Mesendoderm (in vitro differentiated cells): ENCODE measurements around the gene NLRP9.
"Not testable (repeated sequence)": the region's sequence is repeated elsewhere in the genome, so short reads cannot be mapped to it uniquely, and the experiment has no call there.

Experiments used
- DNase-seq: peaks from one replicate; pipeline ENCODE4 v3.0.0; 2013
- H2AK5ac ChIP-seq: 2 replicates; pipeline ENCODE4 v1.6.1; 2013; ENCODE audit warnings: low read length, inconsistent platforms
- H2BK120ac ChIP-seq: 2 replicates; pipeline ENCODE4 v1.6.1; 2013; ENCODE audit warnings: low read depth, mild to moderate bottlenecking, low read length, moderate library complexity, mixed read lengths
- H2BK15ac ChIP-seq: replicated peaks from 2 replicates; pipeline ENCODE4 v1.6.1; 2013; ENCODE audit warnings: low read depth, mild to moderate bottlenecking, moderate library complexity
- H2BK5ac ChIP-seq: 2 replicates; pipeline ENCODE4 v1.6.1; 2013; ENCODE audit warnings: low read length, inconsistent platforms
- H3K18ac ChIP-seq: 2 replicates; pipeline ENCODE4 v1.6.1; 2013; ENCODE audit warnings: mild to moderate bottlenecking, low read length, mixed read lengths
- H3K23ac ChIP-seq: one replicate; pipeline ENCODE4 v1.6.1; 2013; ENCODE audit warnings: low read length
- H3K27ac ChIP-seq: 2 replicates; pipeline ENCODE4 v1.5.1; 2013; ENCODE audit warnings: low read depth, mild to moderate bottlenecking, inconsistent platforms, low read length, moderate library complexity
- H3K27me3 ChIP-seq: 2 replicates; pipeline ENCODE4 v1.6.1; 2013; ENCODE audit warnings: low read length, control low read depth, mild to moderate bottlenecking, inconsistent platforms; ENCODE audit not compliant: insufficient read depth, poor library complexity
- H3K36me3 ChIP-seq: 2 replicates; pipeline ENCODE4 v1.6.1; 2013; ENCODE audit warnings: low read length, inconsistent platforms; ENCODE audit not compliant: control insufficient read depth, insufficient read depth
- H3K4ac ChIP-seq: one replicate; pipeline ENCODE4 v1.6.1; 2013; ENCODE audit warnings: low read depth, mild to moderate bottlenecking, low read length, moderate library complexity
- H3K4me1 ChIP-seq: 2 replicates; pipeline ENCODE4 v1.6.1; 2013; ENCODE audit warnings: low read depth, low read length, inconsistent platforms; ENCODE audit not compliant: control insufficient read depth
- H3K4me2 ChIP-seq: 2 replicates; pipeline ENCODE4 v1.6.1; 2013; ENCODE audit warnings: low read length
- H3K4me3 ChIP-seq: 2 replicates; pipeline ENCODE4 v1.5.1; 2013; ENCODE audit warnings: mild to moderate bottlenecking, low read length
- H3K56ac ChIP-seq: one replicate; pipeline ENCODE4 v1.6.1; 2013; ENCODE audit warnings: low read length
- H3K79me1 ChIP-seq: 2 replicates; pipeline ENCODE4 v1.6.1; 2013; ENCODE audit warnings: low read length, inconsistent platforms
- H3K79me2 ChIP-seq: 2 replicates; pipeline ENCODE4 v1.6.1; 2013; ENCODE audit warnings: mild to moderate bottlenecking, low read length; ENCODE audit not compliant: control insufficient read depth, insufficient read depth
- H3K9ac ChIP-seq: 2 replicates; pipeline ENCODE4 v1.6.1; 2013; ENCODE audit warnings: low read length, inconsistent platforms
- H4K5ac ChIP-seq: one replicate; pipeline ENCODE4 v1.6.1; 2013; ENCODE audit warnings: low read length
- H4K8ac ChIP-seq: one replicate; pipeline ENCODE4 v1.6.1; 2013; ENCODE audit warnings: low read depth, mild to moderate bottlenecking, control low read depth, low read length, moderate library complexity
- WGBS: extraction: QIAGEN DNeasy Blood & Tissue Kit; methylation state at CpG from one replicate; pipeline ENCODE4 v1.1.7; 2013; ENCODE audit warnings: low lambda C conversion rate, missing lambda C conversion rate; ENCODE audit not compliant: insufficient coverage; ENCODE audit errors: extremely low coverage; 5-methylcytosine and 5-hydroxymethylcytosine counted together

The NLRP9 gene

GRCh38 chr19:55723491-55723890 lies 14.7 kb downstream of the NLRP9 start:
- Histone ChIP-seq H4K5ac (no peak overlapping the region), H3K27ac (no peak overlapping the region)
- WGBS, result no CpG with 5 or more reads among the region's 8 CpGs

GRCh38 chr19:55720801-55721200 lies 17.4 kb downstream of the NLRP9 start:
- Histone ChIP-seq H3K79me1 (no peaks in the 10 kb centered on the region), H3K27me3 (no peaks in the 10 kb centered on the region), H2BK5ac (no peak overlapping the region), H2BK120ac (no peak overlapping the region), H4K5ac (no peak overlapping the region), H3K79me2 (no peaks in the 10 kb centered on the region), H3K4ac (no peak overlapping the region), H3K18ac (no peak overlapping the region), H4K8ac (no peak overlapping the region), H3K4me1 (no peaks in the 10 kb centered on the region), H3K23ac (no peak overlapping the region), H3K4me3 (no peak overlapping the region), H3K36me3 (no peaks in the 10 kb centered on the region), H2BK15ac (no peak overlapping the region), H2AK5ac (no peak overlapping the region), H3K56ac (no peak overlapping the region), H3K9ac (no peak overlapping the region), H3K4me2 (no peak overlapping the region), H3K27ac (no peak overlapping the region)
- no peak for DNase-seq
- WGBS, result no CpG with 5 or more reads among the region's 3 CpGs

More at GRCh38 chr19:55723491-55723890, 14.7 kb downstream of the NLRP9 start:
- Histone ChIP-seq H2BK15ac (no peak overlapping the region), H2BK5ac (no peak overlapping the region), H3K4me3 (no peak overlapping the region), H3K79me1 (no peaks in the 10 kb centered on the region), H3K4ac (no peak overlapping the region), H3K56ac (no peak overlapping the region), H3K9ac (no peak overlapping the region), H3K23ac (no peak overlapping the region), H3K18ac (no peak overlapping the region), H3K4me1 (no peaks in the 10 kb centered on the region), H3K36me3 (no peaks in the 10 kb centered on the region), H4K8ac (no peak overlapping the region), H3K79me2 (no peaks in the 10 kb centered on the region), H2BK120ac (no peak overlapping the region), H3K27me3 (no peaks in the 10 kb centered on the region), H2AK5ac (no peak overlapping the region), H3K4me2 (no peak overlapping the region)
- DNase-seq, result no peak

GRCh38 chr19:55720214-55720746 lies 17.9 kb downstream of the NLRP9 start:
- DNase-seq, result no peak
- no peak overlapping the region for H2BK5ac ChIP-seq
- no peak overlapping the region for H2BK120ac ChIP-seq
- H3K79me1 ChIP-seq, result no peaks in the 10 kb centered on the region
- no peak overlapping the region for H3K23ac ChIP-seq
- no peak overlapping the region for H2AK5ac ChIP-seq
- H3K4me1 ChIP-seq, result no peaks in the 10 kb centered on the region
- H3K79me2 ChIP-seq, result no peaks in the 10 kb centered on the region
- H3K9ac ChIP-seq, result no peak overlapping the region
- H3K36me3 ChIP-seq, result no peaks in the 10 kb centered on the region
- H3K18ac ChIP-seq, result no peak overlapping the region
- no peak overlapping the region for H3K4me2 ChIP-seq
- no peak overlapping the region for H3K56ac ChIP-seq
- no peak overlapping the region for H2BK15ac ChIP-seq
- no peak overlapping the region for H3K27ac ChIP-seq
- H4K8ac ChIP-seq, result no peak overlapping the region
- H3K4me3 ChIP-seq, result no peak overlapping the region
- H3K4ac ChIP-seq, result no peak overlapping the region
- no CpG with 5 or more reads among the region's 5 CpGs for WGBS
- no peaks in the 10 kb centered on the region for H3K27me3 ChIP-seq
- no peak overlapping the region for H4K5ac ChIP-seq

GRCh38 chr19:55717879-55718711 lies 20.1 kb downstream of the NLRP9 start:
- not testable (repeated sequence) for H3K79me1 ChIP-seq, H3K36me3 ChIP-seq

GRCh38 chr19:55717251-55717650 lies 21.0 kb downstream of the NLRP9 start:
- H3K27ac ChIP-seq, result no peak overlapping the region
- no peak overlapping the region for H3K4me2 ChIP-seq
- H3K36me3 ChIP-seq, result no peaks in the 10 kb centered on the region
- no peak overlapping the region for H4K8ac ChIP-seq
- WGBS, result no CpG with 5 or more reads among the region's 11 CpGs
- no peak overlapping the region for H3K9ac ChIP-seq
- no peak overlapping the region for H3K4ac ChIP-seq
- no peak overlapping the region for H3K18ac ChIP-seq
- H3K79me2 ChIP-seq, result no peaks in the 10 kb centered on the region
- no peaks in the 10 kb centered on the region for H3K4me1 ChIP-seq
- H3K4me3 ChIP-seq, result no peak overlapping the region
- no peak overlapping the region for H3K23ac ChIP-seq
- no peak overlapping the region for H3K56ac ChIP-seq
- no peak overlapping the region for H4K5ac ChIP-seq
- no peak overlapping the region for H2BK5ac ChIP-seq
- H2BK15ac ChIP-seq, result no peak overlapping the region
- no peak overlapping the region for H2AK5ac ChIP-seq
- H3K79me1 ChIP-seq, result no peaks in the 10 kb centered on the region
- H3K27me3 ChIP-seq, result no peaks in the 10 kb centered on the region
- no peak overlapping the region for H2BK120ac ChIP-seq
- no peak for DNase-seq

More at GRCh38 chr19:55717879-55718711, 20.1 kb downstream of the NLRP9 start:
- not testable (repeated sequence) for H2AK5ac ChIP-seq, H3K27me3 ChIP-seq, H2BK5ac ChIP-seq, H3K56ac ChIP-seq, H2BK15ac ChIP-seq, H3K4me2 ChIP-seq, H2BK120ac ChIP-seq, H3K79me2 ChIP-seq, H4K5ac ChIP-seq, DNase-seq, H3K4ac ChIP-seq, H4K8ac ChIP-seq, H3K9ac ChIP-seq, H3K18ac ChIP-seq, H3K4me3 ChIP-seq, H3K23ac ChIP-seq, H3K27ac ChIP-seq, H3K4me1 ChIP-seq
- WGBS, result no CpG with 5 or more reads among the region's 13 CpGs
